Activated CD4-positive, alpha-beta memory T cell treated with anti-CD3 and anti-CD28 coated beads, Interleukin-2, amount 10 ng/mL, durations not matched to agents 7 days and 5 days (primary cell): ENCODE results near the gene FUT8. TPM values are rescaled to one million over a fixed set of nuclear protein-coding genes. Genes with fewer than 3 reads are reported as not detected.
A peak's percentile ranks its signal among the peaks of the same experiment; 100 is the strongest.
"Not testable (repeated sequence)": the region's sequence is repeated elsewhere in the genome, so short reads cannot be mapped to it uniquely, and the experiment has no call there.

ENCODE experiments used
- CTCF ChIA-PET: fragments of 350-600 bp; sonication (Branson Sonifier 250); formaldehyde crosslinking; loops from one replicate; lab custom pipeline; 2021; ENCODE audit warnings: antibody characterized with exemption, inconsistent platforms; lab: Charles Lee
- POLR2A ChIA-PET: fragments of 350-600 bp; sonication (Branson Sonifier 250); formaldehyde crosslinking; loops from one replicate; lab custom pipeline; 2021; ENCODE audit warnings: antibody characterized with exemption; lab: Charles Lee
- DNase-seq: peaks from one replicate; pipeline ENCODE4 v3.0.0-alpha.2; 2020
- H3K27ac Mint-ChIP-seq: one replicate; pipeline ENCODE4 v1.8.0; 2021; ENCODE audit warnings: mild to moderate bottlenecking, mixed read lengths
- H3K27me3 Mint-ChIP-seq: one replicate; pipeline ENCODE4 v1.8.0; 2021; ENCODE audit warnings: mixed read lengths
- H3K36me3 Mint-ChIP-seq: one replicate; pipeline ENCODE4 v1.8.0; 2021; ENCODE audit warnings: low read depth, mixed read lengths
- H3K4me1 Mint-ChIP-seq: one replicate; pipeline ENCODE4 v1.8.0; 2021; ENCODE audit warnings: mixed read lengths
- H3K4me3 Mint-ChIP-seq: one replicate; pipeline ENCODE4 v1.8.0; 2021; ENCODE audit warnings: mild to moderate bottlenecking, mixed read lengths
- H3K9me3 Mint-ChIP-seq: one replicate; pipeline ENCODE4 v1.8.0; 2021; ENCODE audit warnings: mixed read lengths
- total RNA-seq, 2 experiments: library from RNA; stranded (reverse); gene quantifications; one replicate each; pipeline ENCODE4 v1.2.3, GENCODE V29; 2021

The FUT8 gene
- total RNA-seq, 2 experiments from 2014 or later = 85.0 to 85.5 TPM

DNA sequence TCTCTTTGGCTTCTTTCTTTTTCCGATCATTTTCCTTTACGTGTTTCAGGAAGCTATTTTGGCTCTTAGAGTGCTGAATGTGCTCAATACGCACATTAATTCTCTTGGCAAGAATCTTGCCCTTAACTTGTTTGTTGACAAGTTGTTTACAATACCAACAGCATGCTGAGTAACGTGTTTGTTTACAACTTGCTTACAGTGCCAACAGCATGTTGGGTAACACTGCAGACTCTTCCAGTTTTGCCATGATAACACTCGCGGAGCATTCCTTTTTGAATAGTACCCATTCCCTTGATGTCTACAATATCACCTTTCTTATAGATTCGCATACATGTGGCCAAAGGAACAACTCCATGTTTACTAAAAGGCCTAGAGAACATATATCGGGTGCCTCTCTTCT lies 55.4 kb downstream of the FUT8 start:
- H3K4me1 Mint-ChIP-seq = peaks cover 29% of the 10 kb centered on the region
- CTCF ChIA-PET, DNase-seq, H3K4me3 Mint-ChIP-seq, H3K27me3 Mint-ChIP-seq, POLR2A ChIA-PET, H3K27ac Mint-ChIP-seq, H3K9me3 Mint-ChIP-seq: not testable (repeated sequence)
- peaks cover 48% of the 10 kb centered on the region for H3K36me3 Mint-ChIP-seq

DNA sequence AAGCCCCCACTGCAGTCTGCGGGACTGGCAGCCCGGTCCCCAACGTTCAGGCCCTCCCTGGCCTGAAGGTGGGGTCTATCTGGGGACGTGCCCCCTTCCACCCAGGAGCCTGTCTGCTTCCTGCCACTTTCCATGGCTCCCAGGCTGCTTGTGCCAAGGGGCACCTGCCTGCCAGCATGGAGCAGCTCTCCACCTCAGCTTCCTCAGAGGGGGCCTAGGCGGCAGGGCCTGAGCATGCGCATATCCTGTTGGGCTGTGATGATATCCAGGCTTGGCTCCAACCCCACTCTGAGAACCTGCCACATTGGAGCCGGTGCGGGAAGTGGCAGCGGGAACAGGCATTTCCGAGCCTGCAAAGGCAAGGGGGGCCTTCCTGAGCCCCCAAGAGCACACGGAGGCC lies 57.4 kb downstream of the FUT8 start:
- Mint-ChIP-seq H3K4me3 (no peak overlapping the region), H3K36me3 (peaks cover 41% of the 10 kb centered on the region), H3K27ac (no peak overlapping the region), H3K4me1 (peaks cover 29% of the 10 kb centered on the region), H3K27me3 (no peaks in the 10 kb centered on the region), H3K9me3 (no peaks in the 10 kb centered on the region)
- ChIA-PET CTCF (no interaction called here), POLR2A (no interaction called here)
- DNase-seq = no peak

GRCh38 chr14:65470404-65470880 lies 57.9 kb downstream of the FUT8 start:
- Mint-ChIP-seq H3K27ac (no peak overlapping the region), H3K9me3 (no peaks in the 10 kb centered on the region), H3K36me3 (peaks cover 40% of the 10 kb centered on the region), H3K4me3 (no peak overlapping the region), H3K4me1 (peaks cover 32% of the 10 kb centered on the region), H3K27me3 (no peaks in the 10 kb centered on the region)
- DNase-seq = no peak
- ChIA-PET POLR2A (no interaction called here), CTCF (interaction anchor here (1.6 kb wide), 1 partner anchor 55 kb away, joined by 3 read pairs; no protein-coding TSS in a partner anchor)

- DNase-seq = no peak
- no peak overlapping the region for H3K4me3 Mint-ChIP-seq
- peak overlapping the region; percentile 50 for H3K27ac Mint-ChIP-seq
- CTCF ChIA-PET = interaction anchor here (1.6 kb wide), 1 partner anchor 56 kb away, joined by 3 read pairs; no protein-coding TSS in a partner anchor
- H3K9me3 Mint-ChIP-seq = no peaks in the 10 kb centered on the region
- H3K36me3 Mint-ChIP-seq = peaks cover 33% of the 10 kb centered on the region
- POLR2A ChIA-PET = no interaction called here
- no peaks in the 10 kb centered on the region for H3K27me3 Mint-ChIP-seq
- H3K4me1 Mint-ChIP-seq = peaks cover 37% of the 10 kb centered on the region
Observed at GRCh38 chr14:65471038-65471878, 58.7 kb downstream of the FUT8 start.

GRCh38 chr14:65472189-65472588 lies 59.7 kb downstream of the FUT8 start:
- H3K4me1 Mint-ChIP-seq = peaks cover 42% of the 10 kb centered on the region
- no peak overlapping the region for H3K27ac Mint-ChIP-seq
- H3K4me3 Mint-ChIP-seq = no peak overlapping the region
- POLR2A ChIA-PET = no interaction called here
- no peaks in the 10 kb centered on the region for H3K9me3 Mint-ChIP-seq
- no peak for DNase-seq
- peaks cover 33% of the 10 kb centered on the region for H3K36me3 Mint-ChIP-seq
- CTCF ChIA-PET = interaction anchor here (1.6 kb wide), 1 partner anchor 57 kb away, joined by 3 read pairs; no protein-coding TSS in a partner anchor
- no peaks in the 10 kb centered on the region for H3K27me3 Mint-ChIP-seq

DNA sequence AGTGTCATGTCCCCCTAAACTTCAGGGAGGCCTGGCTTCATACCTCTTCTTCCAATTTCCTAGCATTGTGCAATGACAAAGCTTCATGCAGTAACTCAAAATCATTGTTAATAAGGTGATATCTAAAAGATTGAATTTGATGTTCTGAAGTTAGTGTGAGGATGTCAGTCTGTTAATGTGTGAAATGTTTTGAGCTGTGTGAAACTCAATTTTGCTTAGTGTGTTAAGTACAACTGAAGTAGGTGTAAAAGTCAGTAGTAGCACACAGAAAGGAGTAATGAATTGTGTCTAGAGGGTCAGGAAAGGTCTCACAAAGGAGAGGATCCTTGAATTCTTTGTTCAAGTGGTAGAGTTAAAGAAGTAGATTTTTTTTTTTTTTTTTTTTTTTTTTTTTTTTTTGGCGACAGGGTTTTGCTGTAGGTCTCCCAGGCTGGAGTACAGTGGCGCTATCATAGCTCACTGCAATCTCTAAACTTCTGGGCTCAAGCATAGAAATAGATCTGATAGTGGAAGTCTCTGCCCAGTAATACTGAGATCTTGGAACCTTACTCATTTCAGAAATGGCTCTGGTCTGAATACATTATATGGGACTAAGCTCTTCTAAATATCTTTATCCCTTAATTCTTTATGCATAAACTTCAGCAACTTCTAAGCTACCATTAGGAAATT lies 63.9 kb downstream of the FUT8 start:
- ChIA-PET CTCF (interaction anchor here (0.7 to 1.9 kb wide), 4 partner anchors 15 to 484 kb away, joined by 3 to 11 read pairs (median 4); no protein-coding TSS in a partner anchor), POLR2A (interaction anchor here (1.1 to 1.5 kb wide), 3 partner anchors 14 to 160 kb away, joined by 3 read pairs; no protein-coding TSS in a partner anchor)
- Mint-ChIP-seq H3K27me3 (no peaks in the 10 kb centered on the region), H3K36me3 (peaks cover 45% of the 10 kb centered on the region), H3K9me3 (no peaks in the 10 kb centered on the region), H3K4me1 (peaks cover 50% of the 10 kb centered on the region), H3K27ac (no peak overlapping the region), H3K4me3 (no peak overlapping the region)
- DNase-seq = no peak

DNA sequence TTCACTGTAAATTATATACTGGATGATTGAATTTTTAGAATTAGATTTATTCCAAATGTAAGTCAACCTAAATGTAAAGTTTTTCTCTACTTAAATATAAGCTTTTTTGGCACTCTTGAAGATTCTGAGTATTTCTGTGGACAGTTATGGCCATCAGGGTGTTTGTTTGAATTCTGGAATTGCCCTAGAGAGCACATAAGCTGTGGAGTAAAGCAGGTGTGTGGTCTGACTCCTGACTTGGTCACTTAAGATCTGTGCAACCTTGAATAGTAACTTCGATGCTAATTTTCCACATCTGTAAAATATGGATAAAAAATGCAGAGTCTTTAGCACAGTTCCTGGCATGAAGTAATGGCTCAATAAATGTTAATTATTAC lies 64.4 kb downstream of the FUT8 start:
- ChIA-PET POLR2A (interaction anchor here (1.1 to 1.5 kb wide), 2 partner anchors 13 to 160 kb away, joined by 3 read pairs; no protein-coding TSS in a partner anchor), CTCF (interaction anchor here (1.0 to 1.9 kb wide), 2 partner anchors 62 to 484 kb away, joined by 4 to 11 read pairs; no protein-coding TSS in a partner anchor)
- Mint-ChIP-seq H3K36me3 (peaks cover 46% of the 10 kb centered on the region), H3K4me3 (no peak overlapping the region), H3K4me1 (peaks cover 49% of the 10 kb centered on the region), H3K27me3 (no peaks in the 10 kb centered on the region), H3K27ac (no peak overlapping the region), H3K9me3 (no peaks in the 10 kb centered on the region)
- no peak for DNase-seq

DNA sequence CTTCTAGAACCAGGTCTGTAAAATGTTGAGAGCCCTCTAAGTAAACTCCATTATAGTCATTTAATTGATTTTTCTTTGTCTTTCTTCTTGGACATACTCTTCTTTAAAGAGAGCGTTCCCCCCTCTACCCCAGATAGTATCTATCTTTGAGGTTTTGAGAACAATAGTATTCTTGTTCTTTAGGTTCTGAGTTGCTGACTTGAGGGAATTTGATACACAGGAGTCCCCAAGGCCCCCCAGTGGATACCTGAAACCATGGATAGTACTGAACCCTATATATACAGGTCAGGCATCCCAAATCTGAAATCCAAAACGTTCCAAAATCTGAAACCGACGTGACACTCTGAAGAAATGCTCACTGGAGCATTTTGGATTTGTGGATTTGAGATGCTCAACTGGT lies 65.5 kb downstream of the FUT8 start:
- Mint-ChIP-seq H3K27ac (no peak overlapping the region), H3K4me3 (no peak overlapping the region), H3K36me3 (peaks cover 48% of the 10 kb centered on the region), H3K27me3 (no peaks in the 10 kb centered on the region), H3K9me3 (no peaks in the 10 kb centered on the region), H3K4me1 (peaks cover 54% of the 10 kb centered on the region)
- no peak for DNase-seq
- ChIA-PET CTCF (interaction anchor here (0.6 to 1.9 kb wide), 3 partner anchors 33 to 63 kb away, joined by 3 to 11 read pairs (median 4); no protein-coding TSS in a partner anchor), POLR2A (interaction anchor here (1.4 kb wide), 1 partner anchor 10 kb away, joined by 3 read pairs; no protein-coding TSS in a partner anchor)

GRCh38 chr14:65478596-65478995 lies 66.1 kb downstream of the FUT8 start:
- H3K4me1 Mint-ChIP-seq = peaks cover 58% of the 10 kb centered on the region
- DNase-seq = no peak
- CTCF ChIA-PET = interaction anchor here (0.6 kb wide), 1 partner anchor 56 kb away, joined by 3 read pairs; no protein-coding TSS in a partner anchor
- no peak overlapping the region for H3K4me3 Mint-ChIP-seq
- H3K27ac Mint-ChIP-seq = peak overlapping the region; percentile 5
- H3K27me3 Mint-ChIP-seq = no peaks in the 10 kb centered on the region
- H3K36me3 Mint-ChIP-seq = peaks cover 53% of the 10 kb centered on the region
- POLR2A ChIA-PET = interaction anchor here (1.4 kb wide), 1 partner anchor 10 kb away, joined by 3 read pairs; no protein-coding TSS in a partner anchor
- no peaks in the 10 kb centered on the region for H3K9me3 Mint-ChIP-seq

GRCh38 chr14:65479386-65479785 lies 66.9 kb downstream of the FUT8 start:
- CTCF ChIA-PET = no interaction called here
- H3K27me3 Mint-ChIP-seq = no peaks in the 10 kb centered on the region
- POLR2A ChIA-PET = interaction anchor here (1.4 kb wide), 1 partner anchor 9 kb away, joined by 3 read pairs; no protein-coding TSS in a partner anchor
- H3K36me3 Mint-ChIP-seq = peaks cover 55% of the 10 kb centered on the region
- DNase-seq = no peak
- no peak overlapping the region for H3K4me3 Mint-ChIP-seq
- peaks cover 61% of the 10 kb centered on the region for H3K4me1 Mint-ChIP-seq
- H3K9me3 Mint-ChIP-seq = no peaks in the 10 kb centered on the region
- no peak overlapping the region for H3K27ac Mint-ChIP-seq

- H3K36me3 Mint-ChIP-seq = peaks cover 51% of the 10 kb centered on the region
- ChIA-PET CTCF (no interaction called here), POLR2A (interaction anchor here (1.0 kb wide), 1 partner anchor 21 kb away, joined by 3 read pairs; no protein-coding TSS in a partner anchor)
- no peaks in the 10 kb centered on the region for H3K27me3 Mint-ChIP-seq
- no peak for DNase-seq
- no peak overlapping the region for H3K27ac Mint-ChIP-seq
- H3K9me3 Mint-ChIP-seq = no peaks in the 10 kb centered on the region
- no peak overlapping the region for H3K4me3 Mint-ChIP-seq
- peaks cover 49% of the 10 kb centered on the region for H3K4me1 Mint-ChIP-seq
Observed at GRCh38 chr14:65482757-65483438, 70.4 kb downstream of the FUT8 start.

GRCh38 chr14:65483647-65484046 lies 71.1 kb downstream of the FUT8 start:
- Mint-ChIP-seq H3K36me3 (peaks cover 49% of the 10 kb centered on the region), H3K4me3 (no peak overlapping the region), H3K27ac (no peak overlapping the region), H3K4me1 (peaks cover 41% of the 10 kb centered on the region), H3K9me3 (no peaks in the 10 kb centered on the region), H3K27me3 (no peaks in the 10 kb centered on the region)
- DNase-seq = no peak
- ChIA-PET CTCF (no interaction called here), POLR2A (no interaction called here)
